Fibroblast of gingiva (primary cell): ENCODE data around the gene OR6S1.

Source experiments
- DNase-seq: peaks from one replicate; pipeline ENCODE4 v3.0.0-alpha.2; 2011; ENCODE audit warnings: low read depth

The OR6S1 gene, protein sequence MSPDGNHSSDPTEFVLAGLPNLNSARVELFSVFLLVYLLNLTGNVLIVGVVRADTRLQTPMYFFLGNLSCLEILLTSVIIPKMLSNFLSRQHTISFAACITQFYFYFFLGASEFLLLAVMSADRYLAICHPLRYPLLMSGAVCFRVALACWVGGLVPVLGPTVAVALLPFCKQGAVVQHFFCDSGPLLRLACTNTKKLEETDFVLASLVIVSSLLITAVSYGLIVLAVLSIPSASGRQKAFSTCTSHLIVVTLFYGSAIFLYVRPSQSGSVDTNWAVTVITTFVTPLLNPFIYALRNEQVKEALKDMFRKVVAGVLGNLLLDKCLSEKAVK

DNA sequence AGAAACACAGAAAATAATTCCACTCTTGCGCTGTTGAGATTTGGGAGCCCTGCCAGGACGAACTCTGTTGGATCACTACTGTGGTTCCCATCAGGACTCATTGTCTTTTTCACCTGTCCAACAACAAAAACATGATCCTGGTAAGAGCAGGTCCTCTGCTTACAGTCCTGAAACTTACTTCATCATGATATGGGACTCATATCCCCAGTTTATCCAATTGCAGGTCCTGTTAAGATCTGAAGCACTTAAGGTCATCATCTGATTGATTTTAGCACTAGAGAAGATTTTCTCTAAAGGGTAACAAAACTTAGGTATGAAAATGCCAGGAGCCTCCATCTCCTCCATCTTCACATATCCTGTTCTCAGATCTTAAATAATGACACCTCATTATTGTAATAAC, at the start of gene OR6S1:
OR6S1 (minus strand) TSS at position 101 of the 400 bp plus-strand sequence; CDS start at position 101, 0 bp downstream.
- DNase-seq, result no peak

DNA sequence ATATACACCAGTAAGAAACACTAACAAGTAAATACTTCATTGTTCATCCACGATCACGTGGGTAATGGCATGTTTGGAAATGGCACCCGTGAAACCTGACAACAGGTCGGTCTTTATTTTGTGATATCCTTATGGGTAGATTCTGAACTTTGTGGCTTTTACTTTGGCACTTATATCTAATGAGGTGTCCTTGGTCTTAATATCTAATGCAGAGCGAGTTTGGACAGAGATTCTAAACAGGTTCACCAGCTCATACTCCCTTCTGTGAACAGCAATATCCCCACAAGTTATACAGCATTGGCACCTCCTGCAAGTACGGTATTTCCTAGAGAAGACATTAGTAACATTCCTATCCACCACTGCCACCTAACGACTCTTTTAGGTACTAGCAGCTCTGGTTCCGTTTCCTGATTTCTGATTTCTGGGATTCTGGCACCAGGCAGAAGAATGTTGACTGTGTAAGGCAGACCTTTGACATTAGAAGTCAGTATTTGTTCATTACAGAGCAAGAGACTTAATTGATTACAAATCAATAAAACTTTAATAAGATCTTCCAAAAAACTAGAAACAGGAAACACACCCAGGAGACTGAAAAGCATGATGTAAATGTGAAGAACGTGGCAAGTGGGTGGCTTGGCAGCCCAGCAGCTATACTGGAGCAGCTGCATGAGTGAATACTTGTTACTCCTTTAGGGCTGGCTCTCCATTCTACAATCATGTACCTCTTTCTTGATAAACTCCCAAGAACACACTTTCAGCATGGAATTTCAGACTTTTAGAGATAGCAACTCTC, 49.6 kb upstream of the OR6S1 start:
- DNase-seq, result peak; percentile 57

GRCh38 chr14:20688167-20688839, 46.8 kb upstream of the OR6S1 start, which contains the start of gene ANG:
ANG (plus strand) TSS chr14:20688764; CDS start chr14:20693565, 4,801 bp downstream.
- DNase-seq, result no peak

- DNase-seq, result no peak
Observed at GRCh38 chr14:20687362-20688166, 46.1 kb upstream of the OR6S1 start.

GRCh38 chr14:20686386-20687143, 45.1 kb upstream of the OR6S1 start:
- DNase-seq, result no peak

- DNase-seq, result peak; percentile 78
Observed at GRCh38 chr14:20684662-20685456, 43.4 kb upstream of the OR6S1 start.

- peak; percentile 90 for DNase-seq
Observed at GRCh38 chr14:20683891-20684661, 42.6 kb upstream of the OR6S1 start, which contains the start of gene RNASE4. RNASE4 (plus strand) TSS chr14:20684560; CDS start chr14:20699372, 14,812 bp downstream.

DNA sequence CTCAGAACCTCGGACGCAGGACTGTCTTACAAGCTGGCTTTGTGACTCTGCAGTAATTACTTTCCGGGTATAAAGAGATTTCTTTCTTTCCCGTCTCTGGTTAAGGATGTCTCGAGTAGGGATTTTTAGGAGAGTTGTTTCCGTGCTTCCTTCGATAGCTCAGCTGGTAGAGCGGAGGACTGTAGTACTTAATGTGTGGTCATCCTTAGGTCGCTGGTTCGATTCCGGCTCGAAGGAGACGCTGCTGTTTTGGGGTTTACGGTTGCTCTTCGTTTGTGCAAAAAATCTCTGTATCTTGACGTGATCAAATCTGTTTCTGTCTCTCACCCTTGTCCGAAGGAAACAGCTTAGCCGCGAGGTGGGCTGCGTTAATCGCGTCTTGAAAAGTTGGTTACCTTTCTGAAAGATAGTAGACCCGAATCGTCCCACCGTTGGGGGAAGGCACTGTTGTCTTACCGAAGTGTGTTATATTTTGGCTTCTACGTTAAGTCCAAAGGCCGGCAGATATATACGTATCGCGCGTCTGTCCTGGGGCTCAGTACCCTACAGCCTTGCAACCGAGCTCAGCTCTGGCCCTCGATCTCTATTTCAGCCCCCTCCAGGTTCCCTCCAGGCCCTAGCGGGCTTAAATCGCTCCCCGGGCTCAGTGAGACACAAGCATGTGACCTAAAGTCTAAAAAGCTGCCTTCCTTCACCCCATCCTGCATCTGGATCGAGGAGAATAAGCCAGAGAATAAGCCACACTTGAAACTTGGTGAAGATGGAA, 41.8 kb upstream of the OR6S1 start:
- DNase-seq, result peak; percentile 93

DNA sequence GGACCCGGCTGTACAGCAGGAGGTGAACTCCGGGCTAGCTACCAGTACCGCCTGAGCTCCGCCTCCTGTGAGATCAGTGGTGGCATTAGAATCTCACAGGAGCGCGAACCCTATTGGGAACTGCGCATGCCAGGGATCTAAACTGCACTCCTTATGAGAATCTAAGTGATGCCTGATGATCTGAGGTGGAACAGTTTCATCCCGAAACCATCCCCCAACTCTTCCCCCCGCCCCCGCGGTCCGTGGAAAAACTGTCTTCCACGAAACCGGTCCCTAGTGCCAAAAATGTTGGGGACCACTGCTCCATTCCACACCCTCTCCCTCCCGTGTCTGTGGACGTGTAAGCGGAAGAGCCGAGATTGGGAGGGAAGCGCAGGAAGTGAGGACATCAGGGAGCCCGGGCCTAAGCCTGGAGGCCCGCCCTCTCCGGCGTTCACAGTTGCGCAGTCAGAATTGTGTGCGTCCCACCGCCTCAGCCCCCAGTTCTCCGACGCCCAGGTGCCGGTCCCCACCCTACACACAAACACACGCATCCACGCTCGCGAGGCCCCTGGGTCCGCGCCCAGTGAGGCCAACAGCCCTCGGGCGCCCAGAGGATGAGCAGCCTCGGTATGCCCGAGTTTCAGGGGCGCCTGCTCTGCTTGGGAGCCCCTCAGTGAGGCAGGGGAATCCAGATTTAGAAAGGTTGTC, 41.1 kb upstream of the OR6S1 start:
- peak; percentile 95 for DNase-seq

GRCh38 chr14:20682127-20682434, 40.6 kb upstream of the OR6S1 start:
- DNase-seq, result no peak

DNA sequence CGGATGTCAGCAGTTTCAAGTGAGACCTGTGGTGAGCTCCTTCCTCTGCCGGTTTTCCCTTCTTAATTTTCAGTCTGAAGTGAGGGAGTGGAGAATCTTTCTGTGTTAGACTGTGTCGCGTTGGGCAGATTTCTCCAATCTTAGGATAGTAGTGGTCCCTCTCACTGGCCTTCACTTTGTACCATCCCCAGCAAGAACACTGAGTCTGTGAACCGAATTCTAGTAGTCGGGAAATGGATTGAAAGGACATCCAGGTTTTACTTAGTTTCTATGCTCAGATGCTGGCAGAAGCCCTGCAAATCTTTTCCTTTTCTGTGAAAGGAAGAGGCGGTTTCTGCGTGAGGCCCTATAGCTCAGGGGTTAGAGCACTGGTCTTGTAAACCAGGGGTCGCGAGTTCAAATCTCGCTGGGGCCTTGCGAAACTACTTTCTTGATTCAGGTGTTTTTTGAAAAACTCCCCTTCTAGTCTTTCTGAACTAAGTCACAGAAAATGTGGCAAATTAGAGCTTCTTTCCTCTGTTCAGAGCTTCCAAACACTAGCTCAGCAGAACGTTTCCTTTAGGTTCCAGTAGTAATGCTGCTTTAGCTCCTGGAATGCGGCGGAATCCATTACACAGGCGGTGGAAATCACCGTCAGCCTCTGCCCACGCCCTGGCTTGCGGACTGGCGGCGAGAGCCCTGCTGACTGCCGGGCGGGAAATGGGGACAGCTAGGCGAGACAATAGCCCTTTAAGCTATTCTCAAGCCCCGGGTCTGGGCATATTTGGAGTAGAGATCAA, 40.0 kb upstream of the OR6S1 start:
- peak; percentile 83 for DNase-seq

GRCh38 chr14:20680843-20681347, 39.4 kb upstream of the OR6S1 start:
- no peak for DNase-seq

DNA sequence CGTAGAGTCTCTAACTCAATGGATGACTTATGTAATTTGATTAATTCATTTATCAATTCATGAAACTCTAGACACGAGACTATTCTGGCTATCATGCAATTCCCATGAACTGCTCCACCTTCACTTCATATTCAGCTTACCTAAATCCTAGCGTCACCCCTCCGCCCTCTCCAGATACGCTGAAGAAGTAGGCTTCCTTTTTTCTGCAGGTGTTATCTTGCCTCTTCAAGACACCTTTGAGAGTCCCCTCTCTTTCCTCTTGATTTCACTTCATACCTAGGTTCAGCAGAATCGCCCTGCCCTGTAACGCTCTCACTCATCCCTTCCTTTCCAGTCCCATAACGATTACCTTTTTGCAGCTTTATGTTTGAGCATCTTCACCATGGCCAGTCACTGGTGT, 38.9 kb upstream of the OR6S1 start:
- no peak for DNase-seq

DNA sequence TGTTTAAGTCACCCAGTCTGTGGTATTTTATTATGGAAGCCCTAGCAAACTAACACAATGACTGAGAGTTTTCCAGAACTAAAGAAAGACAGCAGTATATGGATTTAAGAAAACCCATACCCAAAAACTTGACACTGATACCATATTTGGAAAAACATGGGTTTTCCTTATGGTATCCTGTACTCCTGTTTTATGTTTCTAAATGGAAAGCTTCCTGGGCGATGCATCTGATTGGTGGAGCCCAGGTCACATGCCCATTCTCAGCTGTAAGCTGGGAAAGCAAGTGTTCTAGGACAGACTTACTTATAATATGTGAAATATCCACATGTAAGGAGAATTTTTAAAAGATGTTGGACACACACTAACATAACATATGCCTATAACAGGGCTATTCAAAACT, 38.4 kb upstream of the OR6S1 start:
- no peak for DNase-seq

DNA sequence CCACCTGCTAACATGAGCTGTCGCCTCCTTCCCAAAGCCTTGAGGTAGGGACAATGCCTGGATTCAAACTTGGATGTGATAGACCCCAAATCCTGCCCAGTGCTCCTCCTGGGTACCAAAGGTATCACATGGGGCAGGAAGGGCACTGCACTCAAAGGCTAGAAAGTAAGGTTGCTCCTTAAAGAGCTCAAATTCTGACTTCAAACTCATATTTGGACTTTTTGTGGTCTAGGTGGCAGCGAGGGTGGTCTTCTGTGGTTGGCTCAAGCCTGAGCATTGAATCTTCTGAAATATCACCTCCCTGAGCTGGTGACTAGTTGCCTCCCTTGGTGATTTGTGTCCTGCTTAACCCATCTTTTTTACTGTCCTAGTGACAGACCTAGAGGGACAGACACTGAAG, 34.6 kb upstream of the OR6S1 start:
- DNase-seq, result no peak

- no peak for DNase-seq
Observed at GRCh38 chr14:20675669-20676068, 34.2 kb upstream of the OR6S1 start.
